B cell (primary cell): Measurements from ENCODE around the gene LMX1B. TPM values are rescaled to one million over a fixed set of nuclear protein-coding genes. Genes with fewer than 3 reads are reported as not detected.
"Not testable (repeated sequence)": the region's sequence is repeated elsewhere in the genome, so short reads cannot be mapped to it uniquely, and the experiment has no call there.

Experiments used
- ATAC-seq: fragments of 200-7000 bp; cut with Tn5 transposase; one replicate; pipeline ENCODE4 v1.10.0; 2021; ENCODE audit warnings: low read depth, mild to moderate bottlenecking, moderate number of reproducible peaks, moderate library complexity
- CTCF ChIA-PET: fragments of 350-600 bp; sonication (Branson Sonifier 250); formaldehyde crosslinking; loops from one replicate; lab custom pipeline; 2021; ENCODE audit warnings: antibody characterized with exemption, inconsistent platforms; lab: Charles Lee
- POLR2A ChIA-PET: fragments of 350-600 bp; sonication (Branson Sonifier 250); formaldehyde crosslinking; loops from one replicate; lab custom pipeline; 2021; ENCODE audit warnings: antibody characterized with exemption; lab: Charles Lee
- DNase-seq: peaks from one replicate; pipeline ENCODE4 v3.0.0; 2013
- H2AFZ ChIP-seq: 2 replicates; pipeline ENCODE4 v1.6.1; 2012; ENCODE audit warnings: mild to moderate bottlenecking, low read depth, low read length; ENCODE audit not compliant: insufficient read depth, poor library complexity, severe bottlenecking
- H3K27ac ChIP-seq, 2 donors: 1 replicate in 1 of 2; 2 replicates in 1 of 2; pipeline ENCODE4 v1.5.1; 2012 to 2013; ENCODE audit warnings: low read length in 2 of 2, mild to moderate bottlenecking in 2 of 2, moderate library complexity in 1 of 2
- H3K27me3 ChIP-seq, 4 experiments: fragments of 200-600 bp in 1 of 4; sonication (generic) in 1 of 4; replicated peaks in 1 of 4; 1 replicate in 2 of 4; 2 replicates in 2 of 4; pipeline versions ENCODE4 v1.6.1 to v1.7.0; 2013 to 2016; ENCODE audit warnings: low read length in 3 of 4, mild to moderate bottlenecking in 2 of 4, mixed read lengths in 1 of 4, moderate library complexity in 1 of 4; ENCODE audit not compliant: insufficient read depth in 4 of 4, control insufficient read depth in 3 of 4; ENCODE audit errors: control extremely low read depth in 1 of 4
- H3K36me3 ChIP-seq, 2 experiments: replicated peaks in 1 of 2; 1 replicate in 1 of 2; 2 replicates in 1 of 2; pipeline versions ENCODE4 v1.6.1 to v1.7.1; 2013; ENCODE audit warnings: low read length in 1 of 2; ENCODE audit not compliant: insufficient read depth in 2 of 2, control insufficient read depth in 1 of 2; ENCODE audit errors: control extremely low read depth in 1 of 2, extremely low read depth in 1 of 2
- H3K4me1 ChIP-seq, 2 donors: fragments of 200-600 bp in 1 of 2; sonication (generic) in 1 of 2; 1 replicate in 1 of 2; 2 replicates in 1 of 2; pipeline versions ENCODE4 v1.5.1 to v1.6.1; 2013 to 2017; ENCODE audit warnings: low read length in 2 of 2; ENCODE audit not compliant: control insufficient read depth in 2 of 2, insufficient read depth in 2 of 2
- H3K4me2 ChIP-seq: replicated peaks from 2 replicates; pipeline ENCODE3; 2012; ENCODE audit warnings: mild to moderate bottlenecking, low read depth, low read length; ENCODE audit not compliant: poor library complexity, severe bottlenecking
- H3K4me3 ChIP-seq, 5 experiments: fragments of 200-600 bp in 1 of 5; sonication (generic) in 1 of 5; 1 replicate in 3 of 5; 2 replicates in 2 of 5; pipeline versions ENCODE4 v1.5.1 to v1.7.0; 2011 to 2016; ENCODE audit warnings: low read length in 4 of 5, mild to moderate bottlenecking in 4 of 5, low read depth in 2 of 5, control low read depth in 1 of 5, moderate library complexity in 1 of 5; ENCODE audit not compliant: insufficient read depth in 1 of 5; ENCODE audit errors: control extremely low read depth in 1 of 5, extremely low read depth in 1 of 5
- H3K79me2 ChIP-seq: fragments of 200-600 bp; sonication (generic); one replicate; pipeline ENCODE4 v1.6.0; 2016; ENCODE audit warnings: low read length; ENCODE audit not compliant: control insufficient read depth, insufficient read depth
- H3K9ac ChIP-seq: fragments of 200-600 bp; sonication (generic); 2 replicates; pipeline ENCODE4 v1.6.1; 2017; ENCODE audit warnings: mild to moderate bottlenecking, low read length, moderate library complexity
- H3K9me3 ChIP-seq, 3 donors: one replicate each; pipeline versions ENCODE4 v1.6.1 to v1.7.1; 2013; ENCODE audit warnings: low read length in 2 of 3; ENCODE audit not compliant: control insufficient read depth in 2 of 3, insufficient read depth in 1 of 3; ENCODE audit errors: control extremely low read depth in 1 of 3
- H4K20me1 ChIP-seq: 2 replicates; pipeline ENCODE4 v1.6.0; 2012; ENCODE audit warnings: mild to moderate bottlenecking, low read length; ENCODE audit not compliant: insufficient read depth, control insufficient read depth, poor library complexity, severe bottlenecking
- H3K27ac Mint-ChIP-seq: one replicate; pipeline ENCODE4 v1.8.0; 2021; ENCODE audit warnings: mixed read lengths
- H3K27me3 Mint-ChIP-seq: one replicate; pipeline ENCODE4 v1.8.0; 2021; ENCODE audit warnings: mixed read lengths
- H3K4me1 Mint-ChIP-seq: one replicate; pipeline ENCODE4 v1.8.0; 2021; ENCODE audit warnings: mixed read lengths
- H3K4me3 Mint-ChIP-seq: one replicate; pipeline ENCODE4 v1.8.0; 2021; ENCODE audit warnings: mixed read lengths
- H3K9me3 Mint-ChIP-seq: one replicate; pipeline ENCODE4 v1.8.0; 2022; ENCODE audit warnings: mixed read lengths; ENCODE audit not compliant: insufficient read depth
- EZH2 ChIP-seq: IDR thresholded peaks from 2 replicates; pipeline ENCODE4 v1.6.1; 2012; ENCODE audit warnings: borderline replicate concordance, low read depth, mild to moderate bottlenecking, moderate library complexity, low read length; ENCODE audit not compliant: insufficient read depth, poor library complexity, severe bottlenecking
- WGBS: methylation state at CpG from one replicate; pipeline ENCODE4 v1.1.5; 2013; ENCODE audit warnings: missing lambda C conversion rate; ENCODE audit not compliant: insufficient coverage; 5-methylcytosine and 5-hydroxymethylcytosine counted together
- intact Hi-C: fragments of 100-400 bp; cut with micrococcal nuclease; formaldehyde crosslinking; loops from one replicate; pipeline ENCODE4 v1.10.0; 2022
- polyA plus RNA-seq: library from polyadenylated mRNA; depleted of rRNA; stranded (reverse); fragments of >200 nt; gene quantifications from 2 replicates; pipeline ENCODE4 v1.2.3, GENCODE V29; 2012
- total RNA-seq, 2 donors: library from RNA; stranded (reverse); fragments of 120-200 nt in 1 of 2; gene quantifications; 1 replicate in 1 of 2; 2 replicates in 1 of 2; pipeline versions ENCODE4 v1.2.3 to v1.2.4, GENCODE V29; 2013 to 2022
- TF ChIP-seq, protein P1 (sequence below): fragments of 200-600 bp; IDR thresholded peaks from one replicate; pipeline ENCODE4 v1.8.0; 2022; ENCODE audit warnings: antibody characterized with exemption, mild to moderate bottlenecking

The LMX1B gene
- total and polyA plus RNA-seq, 2 donors (not counting 1 experiment from before 2014, with no cell fraction given), result not detected

- ATAC-seq, result no peak
- DNase-seq, result no peak
- no peak overlapping the region for H3K4me3 Mint-ChIP-seq
- intact Hi-C loops, result no loop called here
- peaks cover 20% of the 10 kb centered on the region for H3K4me1 Mint-ChIP-seq
- no peak overlapping the region for H3K4me2 ChIP-seq
- H3K27ac Mint-ChIP-seq, result no peak overlapping the region
- H3K27ac ChIP-seq, result no peak overlapping the region
- CTCF ChIA-PET, result interaction anchor here (0.6 to 7.9 kb wide), 3 partner anchors 9 to 98 kb away, joined by 3 to 83 read pairs (median 8); no protein-coding TSS in a partner anchor
- H2AFZ ChIP-seq, result no peak overlapping the region
- no peaks in the 10 kb centered on the region for H3K9me3 Mint-ChIP-seq
- POLR2A ChIA-PET, result interaction anchor here (0.7 kb wide), 2 partner anchors 8 to 9 kb away, joined by 3 to 6 read pairs; no protein-coding TSS in a partner anchor
- no peak for TF ChIP-seq EZH2
- TF ChIP-seq, protein P1, sequence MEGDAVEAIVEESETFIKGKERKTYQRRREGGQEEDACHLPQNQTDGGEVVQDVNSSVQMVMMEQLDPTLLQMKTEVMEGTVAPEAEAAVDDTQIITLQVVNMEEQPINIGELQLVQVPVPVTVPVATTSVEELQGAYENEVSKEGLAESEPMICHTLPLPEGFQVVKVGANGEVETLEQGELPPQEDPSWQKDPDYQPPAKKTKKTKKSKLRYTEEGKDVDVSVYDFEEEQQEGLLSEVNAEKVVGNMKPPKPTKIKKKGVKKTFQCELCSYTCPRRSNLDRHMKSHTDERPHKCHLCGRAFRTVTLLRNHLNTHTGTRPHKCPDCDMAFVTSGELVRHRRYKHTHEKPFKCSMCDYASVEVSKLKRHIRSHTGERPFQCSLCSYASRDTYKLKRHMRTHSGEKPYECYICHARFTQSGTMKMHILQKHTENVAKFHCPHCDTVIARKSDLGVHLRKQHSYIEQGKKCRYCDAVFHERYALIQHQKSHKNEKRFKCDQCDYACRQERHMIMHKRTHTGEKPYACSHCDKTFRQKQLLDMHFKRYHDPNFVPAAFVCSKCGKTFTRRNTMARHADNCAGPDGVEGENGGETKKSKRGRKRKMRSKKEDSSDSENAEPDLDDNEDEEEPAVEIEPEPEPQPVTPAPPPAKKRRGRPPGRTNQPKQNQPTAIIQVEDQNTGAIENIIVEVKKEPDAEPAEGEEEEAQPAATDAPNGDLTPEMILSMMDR, result no peak
- no peaks in the 10 kb centered on the region for H4K20me1 ChIP-seq
- no peaks in the 10 kb centered on the region for H3K36me3 ChIP-seq
- H3K4me3 ChIP-seq, result no peak overlapping the region
- no peak overlapping the region for H3K9ac ChIP-seq
- no peaks in the 10 kb centered on the region for H3K9me3 ChIP-seq
- H3K4me1 ChIP-seq, result peaks cover 18% of the 10 kb centered on the region in 2 donors
- peaks cover 4% of the 10 kb centered on the region for H3K27me3 Mint-ChIP-seq
- peaks cover 5% of the 10 kb centered on the region for H3K79me2 ChIP-seq
- H3K27me3 ChIP-seq, result no peaks in the 10 kb centered on the region
These were observed 101.7 kb downstream of the LMX1B start for GRCh38 chr9:126715382-126715781.

GRCh38 chr9:126717441-126717840 is 103.7 kb downstream of the LMX1B start:
- ATAC-seq, H3K27ac Mint-ChIP-seq, H4K20me1 ChIP-seq, H3K4me3 ChIP-seq, H3K4me3 Mint-ChIP-seq, H3K9me3 Mint-ChIP-seq, H3K27me3 Mint-ChIP-seq, intact Hi-C loops, POLR2A ChIA-PET, DNase-seq, H3K27ac ChIP-seq, H3K36me3 ChIP-seq, H3K27me3 ChIP-seq, H3K9ac ChIP-seq, H2AFZ ChIP-seq, H3K4me2 ChIP-seq, H3K9me3 ChIP-seq: not testable (repeated sequence)
- CTCF ChIA-PET, result interaction anchor here (7.9 kb wide), 1 partner anchor 11 kb away, joined by 83 read pairs; no protein-coding TSS in a partner anchor
- peaks cover 39% of the 10 kb centered on the region for H3K4me1 Mint-ChIP-seq
- no CpG with 5 or more reads among the region's 5 CpGs for WGBS
- Histone ChIP-seq H3K4me1 (peaks cover 36 to 38% of the 10 kb centered on the region in 2 donors), H3K79me2 (peaks cover 11% of the 10 kb centered on the region)
